Right lobe of liver (tissue), 4 donors: ENCODE data around the gene LRRTM4.

Experiments
- CTCF ChIP-seq, 4 donors: fragments of 200-600 bp in 3 of 4; fragments of 450-650 bp in 1 of 4; IDR thresholded peaks; one replicate each; pipeline versions ENCODE4 v1.5.1 to v1.8.0; 2016 to 2022; ENCODE audit warnings: antibody characterized with exemption in 4 of 4, mild to moderate bottlenecking in 2 of 4
- POLR2A ChIP-seq: fragments of 450-650 bp; IDR thresholded peaks from one replicate; pipeline ENCODE4 v1.6.1; 2017; ENCODE audit warnings: antibody characterized with exemption, mild to moderate bottlenecking
- donor health status: DM: no; HTN: no; CAD: no.
- donor health status: DM: no; HTN: no; CAD: no.
- donor health status: DM: no; HTN: yes; CAD: no.

- TF ChIP-seq CTCF (IDR thresholded peaks at IDR 0.05) (no peak), POLR2A (no peak)
Observed at GRCh38 chr2:77193858-77194448, 328.2 kb downstream of the LRRTM4 start.
